ENCODE results near the gene SMIM29.
"Not testable (repeated sequence)": the region's sequence is repeated elsewhere in the genome, so short reads cannot be mapped to it uniquely, and the experiment has no call there.

SMIM29 gene
- total RNA-seq, result 19.6 to 27.5 (median 23.8) reads per million in 4 experiments

GRCh38 chr6:34248727-34249468, at the start of gene SMIM29:
TSS of gene SMIM29 (minus strand) at chr6:34249006. CDS start at chr6:34247791, 1,215 bp downstream.
- peak; percentile 97 for DNase-seq

DNA sequence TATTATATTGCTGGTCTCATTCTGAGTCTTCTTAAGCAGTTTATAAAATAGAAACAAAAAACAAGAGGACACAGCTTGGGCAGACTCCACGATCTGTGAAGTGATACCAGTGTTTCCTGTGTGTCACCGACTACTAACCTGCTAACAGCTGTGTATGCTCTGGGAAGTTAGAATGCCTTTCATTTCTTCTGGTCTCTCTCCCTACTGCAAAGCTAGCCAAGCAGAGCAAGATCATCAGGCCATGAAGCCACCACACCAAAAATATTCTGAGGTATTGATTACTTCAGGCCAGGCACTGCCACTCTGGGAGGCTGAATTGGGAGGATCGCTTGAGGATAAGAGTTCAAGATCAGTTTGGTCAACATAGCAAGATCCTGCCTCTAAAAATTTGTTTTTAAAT, 46.9 kb upstream of the SMIM29 start:
- DNase-seq, result no peak

DNA sequence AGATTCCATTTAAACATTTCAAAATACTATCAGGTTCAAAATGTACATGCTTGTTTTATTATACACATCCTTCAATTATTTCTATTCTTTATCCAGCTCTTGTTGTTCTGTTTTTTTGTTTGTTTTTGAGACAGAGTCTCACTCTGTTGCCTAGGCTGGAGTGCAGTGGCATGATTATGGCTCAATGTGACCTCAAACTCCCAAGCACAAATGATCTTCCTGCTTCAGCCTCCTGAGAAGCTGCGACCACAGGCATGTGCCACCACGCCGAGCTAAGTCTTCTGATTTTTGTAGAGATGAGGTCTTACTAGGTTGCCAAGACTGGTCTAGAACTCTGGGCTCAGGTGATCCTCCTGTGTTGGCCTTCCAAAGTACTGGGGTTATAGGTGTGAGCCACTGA, 44.1 kb upstream of the SMIM29 start:
- DNase-seq, result no peak

DNA sequence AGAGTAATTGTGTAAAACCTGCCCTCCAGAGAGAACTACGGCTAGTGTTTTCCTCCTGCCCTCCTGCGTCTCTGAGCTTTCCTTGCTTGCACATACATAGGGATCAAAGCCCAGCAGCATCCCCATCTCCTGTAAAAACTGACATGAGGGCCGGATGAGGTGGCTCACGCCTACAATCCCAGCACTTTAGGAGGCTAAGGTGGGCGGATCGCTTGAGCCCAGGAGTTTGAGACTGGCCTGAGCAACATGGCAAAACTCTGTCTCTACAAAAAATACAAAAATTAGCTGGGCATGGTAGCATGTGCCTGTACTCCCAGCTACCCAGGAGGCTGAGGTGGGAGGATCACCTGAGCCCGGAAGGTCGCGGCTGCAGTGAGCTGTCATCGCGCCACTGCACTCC, 40.3 kb upstream of the SMIM29 start:
- no peak for DNase-seq

GRCh38 chr6:34288581-34288980, 39.8 kb upstream of the SMIM29 start:
- no peak for DNase-seq

- no peak for DNase-seq
These were observed 36.8 kb upstream of the SMIM29 start for GRCh38 chr6:34285448-34286164.

GRCh38 chr6:34284563-34285447, 36.0 kb upstream of the SMIM29 start:
- no peak for DNase-seq

DNA sequence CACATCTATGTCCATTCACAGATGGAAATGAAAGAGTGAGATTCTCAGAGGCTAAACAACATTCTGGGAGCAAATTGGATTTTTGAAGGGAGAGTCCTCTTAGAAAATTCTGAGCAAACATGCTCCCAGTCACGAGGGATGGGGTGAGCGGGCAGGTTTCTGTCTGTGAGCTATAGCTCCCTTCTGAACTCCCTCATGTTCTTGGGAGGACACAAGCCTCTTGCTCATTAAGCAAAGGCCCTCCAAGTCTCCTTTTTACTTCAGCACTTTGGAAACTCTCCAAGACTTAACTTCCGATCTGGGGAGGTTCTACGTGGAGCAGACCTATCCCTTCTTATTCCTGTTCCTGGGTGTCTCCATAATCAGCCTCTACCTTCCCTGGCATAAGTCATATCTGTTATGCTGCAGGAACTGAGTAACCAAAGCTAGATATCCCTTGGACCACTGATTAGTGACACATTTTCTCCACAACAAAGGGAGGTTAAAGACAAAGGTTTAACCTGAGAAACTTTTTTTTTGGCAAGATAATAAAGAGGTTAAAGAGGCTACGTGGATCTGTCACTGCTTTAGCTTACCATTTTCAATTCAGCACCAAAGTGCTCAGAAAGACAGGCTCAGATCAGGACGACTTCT, 33.0 kb upstream of the SMIM29 start:
- no peak for DNase-seq

DNA sequence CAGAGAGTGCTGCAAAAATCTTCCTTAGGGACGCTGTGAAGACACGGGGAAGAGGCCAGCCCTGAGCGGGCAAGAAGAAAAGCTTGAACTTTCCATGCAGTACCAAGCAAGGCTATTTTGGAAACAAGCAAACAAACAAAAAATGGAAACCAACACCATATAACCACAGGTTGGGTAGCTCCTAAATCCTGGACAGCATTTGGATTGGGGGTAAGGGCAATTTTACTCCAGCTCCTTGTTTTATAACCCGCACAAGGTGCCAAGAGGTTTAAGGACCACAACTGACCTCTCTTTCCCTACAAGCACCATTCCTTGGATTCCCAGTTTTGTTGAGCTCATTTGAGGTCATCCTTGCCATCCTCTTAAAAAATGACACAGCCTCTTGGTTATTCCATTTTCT, 31.4 kb upstream of the SMIM29 start:
- DNase-seq, result no peak

GRCh38 chr6:34278833-34279232, 30.0 kb upstream of the SMIM29 start:
- no peak for DNase-seq

DNA sequence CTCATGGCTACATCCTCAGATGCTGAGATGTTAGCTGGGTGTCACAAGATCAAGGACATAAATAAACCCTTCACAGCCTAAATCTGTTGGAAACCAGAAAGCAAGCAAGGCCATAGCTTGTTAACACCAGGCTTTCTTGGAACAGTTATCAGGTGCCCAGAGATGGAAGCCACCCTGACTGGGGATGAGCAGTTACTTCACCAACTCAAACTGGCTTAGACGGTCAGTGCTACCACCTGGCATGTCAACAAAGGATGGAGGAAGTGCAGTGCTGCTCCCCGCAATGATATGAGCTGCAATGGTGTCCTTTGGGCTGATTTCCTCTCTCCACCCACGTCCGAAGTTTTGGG, 28.9 kb upstream of the SMIM29 start:
- no peak for DNase-seq

DNA sequence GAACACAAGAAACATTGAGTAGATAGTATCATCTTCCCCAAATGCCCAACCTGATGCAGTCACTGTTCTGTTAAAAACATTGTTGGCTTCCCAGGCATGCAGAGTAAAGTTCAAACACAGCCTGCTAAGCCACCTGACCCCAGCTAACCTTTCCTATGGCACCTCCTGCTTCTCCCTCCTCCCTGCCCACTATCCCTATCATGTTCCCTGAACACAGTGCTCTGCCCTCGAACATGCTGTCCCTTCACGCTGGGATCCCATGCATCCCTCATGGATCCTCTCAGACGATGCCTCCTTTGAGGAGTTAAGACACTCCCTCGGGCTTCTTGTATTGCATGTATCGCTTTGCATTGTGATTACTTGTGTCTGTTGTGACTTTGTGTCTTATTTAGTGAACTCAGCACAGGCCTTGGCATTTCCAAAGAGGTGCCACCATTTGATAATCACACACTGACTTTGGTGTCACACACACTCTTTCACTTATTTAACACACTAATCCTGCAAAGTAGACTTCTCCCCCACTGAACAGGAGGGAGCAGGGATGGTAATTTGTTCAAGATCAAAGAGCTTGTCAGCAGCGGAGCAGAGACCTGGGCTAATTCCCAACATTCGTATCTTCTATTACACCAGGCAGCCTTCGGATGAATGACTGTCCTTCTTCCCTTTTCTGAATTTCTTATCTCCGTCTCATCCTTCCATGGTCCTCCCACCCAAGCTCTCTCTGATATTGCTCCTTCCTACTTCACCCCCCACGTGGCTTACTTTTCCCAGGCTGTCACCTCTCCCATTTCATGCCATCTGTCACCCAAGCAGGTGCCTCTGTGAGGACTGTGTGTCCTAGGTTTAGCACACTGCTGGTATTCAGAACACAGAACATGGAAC, 28.3 kb upstream of the SMIM29 start:
- no peak for DNase-seq

DNA sequence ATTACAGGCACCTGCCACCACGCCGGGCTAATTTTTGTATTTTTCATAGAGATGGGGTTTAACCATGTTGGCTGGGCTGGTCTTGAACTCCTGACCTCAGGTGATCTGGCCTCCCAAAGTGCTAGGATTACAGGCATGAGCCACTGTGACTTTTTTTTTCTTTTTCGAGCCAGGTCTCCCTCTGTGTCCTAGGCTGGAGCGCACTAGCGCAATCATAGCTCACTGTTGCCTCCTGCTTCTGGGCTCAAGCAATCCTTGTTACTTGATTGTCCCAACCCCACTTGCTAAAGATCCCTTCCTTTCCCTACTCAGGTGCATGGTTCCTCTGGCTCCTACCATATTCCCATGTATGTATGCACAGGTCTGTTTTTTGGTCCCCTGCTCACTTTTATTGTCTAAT, 27.4 kb upstream of the SMIM29 start:
- DNase-seq, result no peak

GRCh38 chr6:34275128-34275804, 26.5 kb upstream of the SMIM29 start:
- DNase-seq, result no peak

- no peak for DNase-seq
These were observed 25.3 kb upstream of the SMIM29 start for GRCh38 chr6:34274129-34274528.

GRCh38 chr6:34273242-34273805, 24.5 kb upstream of the SMIM29 start:
- DNase-seq, result no peak

GRCh38 chr6:34272013-34272926, 23.5 kb upstream of the SMIM29 start:
- no peak for DNase-seq

DNA sequence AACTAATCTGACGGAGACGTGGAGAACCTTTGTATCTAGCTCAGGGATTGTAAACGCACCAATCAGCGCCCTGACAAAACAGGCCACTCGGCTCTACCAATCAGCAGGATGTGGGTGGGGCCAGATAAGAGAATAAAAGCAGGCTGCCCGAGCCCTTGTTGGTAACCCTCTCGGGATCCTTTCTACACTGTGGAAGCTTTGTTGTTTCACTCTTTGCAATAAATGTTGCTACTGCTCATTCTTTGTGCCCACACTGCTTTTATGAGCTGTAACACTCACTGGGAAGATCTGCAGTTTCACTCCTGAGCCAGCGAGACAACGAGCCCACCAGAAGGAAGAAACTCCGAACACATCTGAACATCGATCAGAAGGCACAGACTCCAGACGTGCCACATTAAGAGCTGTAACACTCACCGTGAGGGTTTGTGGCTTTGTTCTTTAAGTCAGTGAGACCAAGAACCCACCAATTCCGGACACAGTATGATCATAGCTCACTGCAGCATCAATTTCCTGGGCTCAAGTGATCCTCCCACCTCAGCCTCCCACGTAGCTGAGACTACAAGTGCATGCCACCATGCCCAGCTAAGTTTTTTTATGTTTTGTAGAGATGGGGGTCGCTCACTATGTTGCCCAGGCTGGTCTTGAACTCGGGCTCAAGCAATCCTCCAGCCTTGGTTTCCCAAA, 21.0 kb upstream of the SMIM29 start:
- not testable (repeated sequence) for DNase-seq

- DNase-seq, result not testable (repeated sequence)
These were observed 20.3 kb upstream of the SMIM29 start for GRCh38 chr6:34269132-34269531.

Data from effector CD8-positive, alpha-beta T cell (primary cell).